HG02678 (cell line): ENCODE data around the gene COL19A1.
A peak's percentile ranks its signal among the peaks of the same experiment; 100 is the strongest.

ENCODE experiments used
- ATAC-seq: cut with Tn5 transposase; IDR thresholded peaks from one replicate; pipeline ENCODE4 v1.9.1; 2021; ENCODE audit warnings: mild to moderate bottlenecking, moderate library complexity; ENCODE audit not compliant: unreplicated experiment

COL19A1 gene

GRCh38 chr6:70119218-70119835, 253.0 kb downstream of the COL19A1 start:
- no peak for ATAC-seq

- ATAC-seq: no peak
Measured at GRCh38 chr6:70124443-70124842, 258.1 kb downstream of the COL19A1 start.

- no peak for ATAC-seq
Measured at GRCh38 chr6:70124882-70125545, 258.7 kb downstream of the COL19A1 start.

GRCh38 chr6:70125602-70126001, 259.2 kb downstream of the COL19A1 start:
- no peak for ATAC-seq

- ATAC-seq: no peak
Measured at GRCh38 chr6:70129341-70129740, 263.0 kb downstream of the COL19A1 start.

GRCh38 chr6:70130865-70131264, 264.5 kb downstream of the COL19A1 start:
- ATAC-seq: peak; percentile 4

GRCh38 chr6:70131528-70131927, 265.2 kb downstream of the COL19A1 start:
- ATAC-seq: peak; percentile 96

GRCh38 chr6:70133246-70133645, 266.9 kb downstream of the COL19A1 start:
- ATAC-seq: no peak

GRCh38 chr6:70134542-70134941, 268.2 kb downstream of the COL19A1 start:
- ATAC-seq: no peak

- no peak for ATAC-seq
Measured at GRCh38 chr6:70135219-70136160, 269.1 kb downstream of the COL19A1 start.

- ATAC-seq: no peak
Measured at GRCh38 chr6:70136996-70137395, 270.6 kb downstream of the COL19A1 start.

GRCh38 chr6:70140496-70140895, 274.1 kb downstream of the COL19A1 start:
- ATAC-seq: no peak

- no peak for ATAC-seq
Measured at GRCh38 chr6:70142034-70142433, 275.7 kb downstream of the COL19A1 start.

GRCh38 chr6:70145178-70145577, 278.8 kb downstream of the COL19A1 start:
- no peak for ATAC-seq

GRCh38 chr6:70149209-70149788, 282.9 kb downstream of the COL19A1 start:
- no peak for ATAC-seq

GRCh38 chr6:70150521-70150920, 284.2 kb downstream of the COL19A1 start:
- ATAC-seq: no peak

- no peak for ATAC-seq
Measured at GRCh38 chr6:70151616-70152015, 285.3 kb downstream of the COL19A1 start.

- no peak for ATAC-seq
Measured at GRCh38 chr6:70152786-70153185, 286.4 kb downstream of the COL19A1 start.

- no peak for ATAC-seq
Measured at GRCh38 chr6:70157086-70157485, 290.7 kb downstream of the COL19A1 start.

GRCh38 chr6:70160276-70160675, 293.9 kb downstream of the COL19A1 start:
- ATAC-seq: no peak

GRCh38 chr6:70162972-70163371, 296.6 kb downstream of the COL19A1 start:
- ATAC-seq: no peak
